GM19099 (cell line): ENCODE measurements around the gene ADSL.

Experiments used
- POLR2A ChIP-seq: IDR thresholded peaks from 3 replicates; pipeline ENCODE4 v1.6.1; 2011; ENCODE audit warnings: low read depth; ENCODE audit not compliant: insufficient read length; ENCODE audit errors: extremely low read depth

The ADSL gene

GRCh38 chr22:40425082-40425481 is 78.8 kb downstream of the ADSL start:
- TF ChIP-seq POLR2A = no peak

GRCh38 chr22:40426594-40427333 is 80.5 kb downstream of the ADSL start:
- TF ChIP-seq POLR2A = no peak

- TF ChIP-seq POLR2A = no peak
Measured at GRCh38 chr22:40428796-40429195, 82.5 kb downstream of the ADSL start.

- TF ChIP-seq POLR2A = no peak
Measured at GRCh38 chr22:40429481-40429880, 83.2 kb downstream of the ADSL start.

GRCh38 chr22:40430991-40431390 is 84.7 kb downstream of the ADSL start:
- TF ChIP-seq POLR2A = no peak

GRCh38 chr22:40432157-40432556 is 85.9 kb downstream of the ADSL start:
- TF ChIP-seq POLR2A = no peak

- TF ChIP-seq POLR2A = no peak
Measured at GRCh38 chr22:40432625-40433024, 86.3 kb downstream of the ADSL start.

GRCh38 chr22:40433416-40434090 is 87.3 kb downstream of the ADSL start:
- TF ChIP-seq POLR2A = no peak

GRCh38 chr22:40434106-40434505 is 87.8 kb downstream of the ADSL start:
- no peak for TF ChIP-seq POLR2A

- no peak for TF ChIP-seq POLR2A
Measured at GRCh38 chr22:40434745-40435144, 88.4 kb downstream of the ADSL start.

- TF ChIP-seq POLR2A = no peak
Measured at GRCh38 chr22:40436505-40437431, 90.5 kb downstream of the ADSL start.
